Activated naive CD8-positive, alpha-beta T cell (primary cell): Measurements from ENCODE around the gene SLCO2A1.

ENCODE experiments used
- H3K27ac Mint-ChIP-seq: one replicate; pipeline ENCODE4 v1.8.0; 2021; ENCODE audit warnings: mixed read lengths
- H3K27me3 Mint-ChIP-seq: one replicate; pipeline ENCODE4 v1.8.0; 2021; ENCODE audit warnings: mixed read lengths
- H3K36me3 Mint-ChIP-seq: one replicate; pipeline ENCODE4 v1.8.0; 2021; ENCODE audit warnings: mixed read lengths
- H3K4me1 Mint-ChIP-seq: one replicate; pipeline ENCODE4 v1.8.0; 2021; ENCODE audit warnings: low read depth, mixed read lengths
- H3K4me3 Mint-ChIP-seq: one replicate; pipeline ENCODE4 v1.8.0; 2021; ENCODE audit warnings: mild to moderate bottlenecking, mixed read lengths
- H3K9me3 Mint-ChIP-seq: one replicate; pipeline ENCODE4 v1.8.0; 2021; ENCODE audit warnings: low read depth, mixed read lengths

Gene SLCO2A1

DNA sequence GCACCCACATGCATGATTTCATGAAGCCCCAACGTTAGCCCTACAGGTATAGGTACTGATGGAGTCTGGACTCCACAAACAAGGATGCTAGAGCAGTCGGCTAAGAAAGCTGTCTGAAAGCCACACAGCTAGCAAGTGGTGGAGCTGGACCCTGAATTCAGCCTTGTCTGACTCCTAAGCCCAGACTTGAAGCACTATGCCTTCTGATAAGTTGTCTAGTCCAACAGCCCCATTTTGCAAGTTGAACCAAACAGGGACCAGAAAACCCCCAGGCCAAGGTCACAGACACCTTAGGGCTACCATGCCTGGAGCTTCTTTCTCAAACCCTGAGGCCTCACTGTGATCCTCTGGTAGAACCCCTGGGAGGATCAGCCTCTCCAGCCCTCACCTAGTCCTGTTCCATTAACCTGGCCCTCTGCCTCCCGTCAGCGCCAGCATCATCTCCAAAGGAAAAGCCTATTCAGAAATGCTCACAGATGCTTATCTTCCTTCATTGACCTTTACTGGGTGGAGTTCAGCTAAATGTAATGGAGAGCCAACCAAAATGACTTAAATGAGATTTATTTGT lies 1.7 kb upstream of the SLCO2A1 start:
- peaks cover 2% of the 10 kb centered on the region for H3K4me1 Mint-ChIP-seq
- no peak overlapping the region for H3K27ac Mint-ChIP-seq
- H3K9me3 Mint-ChIP-seq, result no peaks in the 10 kb centered on the region
- H3K36me3 Mint-ChIP-seq, result no peaks in the 10 kb centered on the region
- no peak overlapping the region for H3K4me3 Mint-ChIP-seq
- peaks cover 14% of the 10 kb centered on the region for H3K27me3 Mint-ChIP-seq

DNA sequence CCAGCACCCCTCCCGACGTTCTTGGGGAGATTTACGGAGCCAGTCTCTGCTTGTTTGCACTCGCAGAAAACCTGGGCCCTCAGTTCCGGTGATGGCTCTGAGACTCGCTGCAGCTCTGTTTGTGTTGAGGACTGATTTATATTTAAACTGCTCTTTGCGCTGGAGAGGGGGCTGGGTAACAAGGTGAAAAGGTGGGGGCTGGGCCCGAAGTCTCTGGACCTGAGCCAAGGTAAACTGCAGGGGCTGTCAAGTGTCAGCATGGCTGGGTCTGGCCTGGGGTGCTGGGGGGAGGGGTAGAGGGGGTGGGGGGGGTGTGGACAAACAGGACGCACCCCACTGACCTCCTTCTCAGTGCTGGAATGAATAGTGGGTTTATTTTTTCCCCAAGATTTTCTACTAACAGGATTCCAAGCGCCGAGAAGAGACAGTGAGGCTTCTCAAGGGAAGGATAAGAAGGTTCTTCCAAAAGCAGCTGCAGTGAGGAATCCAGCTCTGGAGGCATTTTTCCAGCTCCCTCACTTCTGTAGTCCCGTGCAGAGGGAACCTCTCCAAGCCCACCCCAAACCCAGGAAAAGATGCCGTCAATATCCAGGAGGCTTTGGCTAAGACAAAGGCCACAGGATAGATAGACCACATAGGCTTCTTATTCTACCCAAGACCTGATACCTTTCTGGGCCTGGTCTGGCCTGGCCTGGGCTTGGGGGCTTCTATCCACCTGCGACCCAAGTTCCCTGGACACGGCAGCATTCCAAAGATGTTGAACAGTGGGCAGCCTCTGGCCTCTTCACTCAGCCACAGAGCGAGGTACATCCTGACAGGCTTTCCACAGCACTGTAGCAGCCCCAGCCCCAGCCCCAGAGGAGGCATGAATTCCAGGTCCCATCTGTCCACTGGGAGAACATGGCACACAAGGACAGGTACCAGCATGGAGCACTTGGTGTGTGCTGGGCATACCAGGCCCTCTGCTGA lies 938 bp upstream of the SLCO2A1 start:
- Mint-ChIP-seq H3K27me3 (peaks cover 20% of the 10 kb centered on the region), H3K9me3 (no peaks in the 10 kb centered on the region), H3K36me3 (no peaks in the 10 kb centered on the region), H3K4me1 (peaks cover 2% of the 10 kb centered on the region), H3K27ac (no peak overlapping the region), H3K4me3 (peak overlapping the region; percentile 69)

DNA sequence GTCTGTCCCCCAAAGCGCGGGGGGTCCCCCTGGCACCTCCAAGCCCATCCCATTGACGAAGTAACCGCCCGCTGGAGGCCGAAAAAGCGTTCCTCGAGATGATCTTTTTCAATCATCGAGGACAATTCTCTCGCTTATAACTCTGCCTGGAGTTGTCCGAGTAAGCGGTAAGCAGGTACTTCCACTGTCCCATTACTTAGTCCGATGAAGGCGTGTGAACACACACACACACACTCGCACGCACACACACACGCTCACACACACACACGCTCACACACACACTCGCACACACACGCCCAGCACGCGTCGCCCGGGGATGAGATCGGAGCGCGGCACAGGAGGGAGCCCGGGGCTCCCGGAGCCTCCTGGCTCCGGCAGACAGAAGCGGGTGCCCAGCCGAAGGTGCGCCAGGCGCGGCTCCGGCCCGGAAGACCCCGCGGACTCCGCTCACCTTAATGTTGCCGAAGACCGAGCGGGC lies 430 bp downstream of the SLCO2A1 start:
- Mint-ChIP-seq H3K27ac (no peak overlapping the region), H3K4me3 (peak overlapping the region; percentile 80), H3K4me1 (peaks cover 2% of the 10 kb centered on the region), H3K27me3 (peaks cover 20% of the 10 kb centered on the region), H3K9me3 (no peaks in the 10 kb centered on the region), H3K36me3 (no peaks in the 10 kb centered on the region)

DNA sequence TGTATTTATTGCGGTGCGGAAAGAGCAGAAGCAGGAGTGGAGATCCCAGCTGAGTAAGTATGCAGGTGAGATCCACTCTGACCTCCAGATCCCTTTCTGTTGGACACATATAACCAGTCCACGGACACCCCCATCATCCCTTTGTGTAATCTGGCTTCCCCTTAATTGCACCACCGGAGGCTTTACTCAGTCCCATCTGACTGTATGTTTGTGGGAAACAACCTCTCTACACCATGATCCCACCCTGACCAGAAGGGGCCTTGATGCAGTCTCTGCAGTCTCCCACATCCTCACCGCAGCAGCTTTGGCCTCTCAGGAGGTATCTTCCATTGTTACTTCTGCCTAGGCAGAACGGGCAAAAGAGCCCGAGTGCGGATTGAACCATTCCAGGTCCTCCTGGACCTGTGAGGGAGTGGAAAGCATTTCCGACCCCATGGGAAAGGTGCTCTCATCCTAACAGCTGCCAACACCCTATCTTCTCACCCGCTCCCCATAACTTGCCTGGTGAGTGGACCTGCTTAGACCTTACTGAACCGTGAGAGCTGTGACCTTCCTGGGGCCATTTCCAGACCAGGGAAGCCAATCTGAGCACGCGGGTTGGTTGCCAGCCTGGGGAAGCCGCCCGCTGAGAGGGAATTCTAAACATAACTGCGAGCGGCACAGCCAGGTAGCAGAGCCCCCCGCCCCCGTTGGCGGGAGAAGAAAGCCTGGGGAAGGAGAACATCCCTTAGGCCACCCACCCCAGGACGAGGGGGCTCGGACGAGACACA lies 1.1 kb downstream of the SLCO2A1 start:
- peaks cover 20% of the 10 kb centered on the region for H3K27me3 Mint-ChIP-seq
- H3K4me3 Mint-ChIP-seq, result peak overlapping the region; percentile 30
- H3K4me1 Mint-ChIP-seq, result peaks cover 2% of the 10 kb centered on the region
- H3K9me3 Mint-ChIP-seq, result no peaks in the 10 kb centered on the region
- H3K36me3 Mint-ChIP-seq, result no peaks in the 10 kb centered on the region
- no peak overlapping the region for H3K27ac Mint-ChIP-seq

DNA sequence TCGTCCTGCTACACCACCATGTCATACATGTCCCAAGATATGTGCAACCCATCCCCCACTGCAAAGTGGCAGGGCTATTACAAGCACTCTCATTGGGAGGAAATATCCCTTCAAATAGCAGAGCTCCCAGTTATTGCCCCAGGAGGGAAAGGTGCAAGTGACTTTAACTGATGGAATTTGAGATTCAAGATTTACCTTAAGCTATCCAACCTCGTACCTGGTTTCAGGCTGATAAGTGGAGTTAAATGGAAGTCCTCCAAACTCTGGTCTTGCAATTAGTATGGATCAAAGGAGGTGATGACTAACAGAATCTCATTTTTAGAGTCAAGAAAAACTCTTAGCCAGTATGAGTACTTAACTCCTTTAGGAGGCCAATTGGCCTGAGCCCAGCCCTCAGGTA lies 2.1 kb downstream of the SLCO2A1 start:
- Mint-ChIP-seq H3K27ac (no peak overlapping the region), H3K36me3 (no peaks in the 10 kb centered on the region), H3K9me3 (no peaks in the 10 kb centered on the region), H3K27me3 (peaks cover 16% of the 10 kb centered on the region), H3K4me3 (no peak overlapping the region), H3K4me1 (peaks cover 2% of the 10 kb centered on the region)

DNA sequence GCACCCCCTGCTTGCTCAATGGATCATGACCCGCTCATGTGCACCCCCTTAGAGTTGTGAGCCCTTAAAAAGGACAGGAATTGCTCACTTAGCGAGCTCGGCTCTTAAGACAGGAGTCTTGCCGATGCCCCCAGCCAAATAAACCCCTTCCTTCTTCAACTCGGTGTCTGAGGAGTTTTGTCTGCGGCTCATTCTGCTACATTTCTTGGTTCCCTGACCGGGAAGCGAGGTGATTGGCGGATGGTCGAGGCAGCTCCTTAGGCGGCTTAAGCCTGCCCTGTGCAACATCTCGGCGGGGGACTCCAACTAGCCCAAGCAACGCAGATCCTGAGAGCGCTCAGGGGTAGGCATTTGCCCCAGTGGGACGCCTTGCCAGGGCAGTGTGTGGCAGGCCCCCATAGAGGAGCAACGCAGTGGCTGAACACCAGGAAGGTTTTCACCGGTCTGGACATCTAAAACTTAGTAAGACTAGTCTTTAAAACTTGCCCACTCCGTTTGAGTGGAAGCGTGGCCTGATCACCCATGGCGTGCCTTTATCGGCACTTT lies 9.5 kb downstream of the SLCO2A1 start:
- Mint-ChIP-seq H3K9me3 (no peaks in the 10 kb centered on the region), H3K27ac (no peak overlapping the region), H3K4me1 (no peaks in the 10 kb centered on the region), H3K27me3 (peaks cover 1% of the 10 kb centered on the region), H3K4me3 (no peak overlapping the region), H3K36me3 (no peaks in the 10 kb centered on the region)

DNA sequence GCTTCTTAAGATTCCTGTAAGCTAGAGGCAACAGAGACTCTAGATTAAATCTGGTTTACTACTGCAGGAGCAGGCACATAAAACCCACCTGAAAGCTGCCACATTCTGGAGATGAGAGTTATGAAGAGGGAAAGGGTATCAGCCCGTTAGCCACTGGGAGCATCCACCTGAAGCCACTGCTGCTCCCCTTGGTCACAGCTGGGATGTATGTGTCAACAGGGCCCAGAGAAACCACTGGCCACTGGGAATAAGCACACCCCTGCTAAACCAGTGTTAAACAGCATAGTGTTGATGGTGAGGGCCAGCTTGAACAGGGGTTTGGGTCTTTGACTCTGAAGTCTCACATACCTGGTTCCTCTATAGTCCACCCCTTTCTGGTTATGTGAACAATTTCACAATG lies 10.9 kb downstream of the SLCO2A1 start:
- no peaks in the 10 kb centered on the region for H3K9me3 Mint-ChIP-seq

DNA sequence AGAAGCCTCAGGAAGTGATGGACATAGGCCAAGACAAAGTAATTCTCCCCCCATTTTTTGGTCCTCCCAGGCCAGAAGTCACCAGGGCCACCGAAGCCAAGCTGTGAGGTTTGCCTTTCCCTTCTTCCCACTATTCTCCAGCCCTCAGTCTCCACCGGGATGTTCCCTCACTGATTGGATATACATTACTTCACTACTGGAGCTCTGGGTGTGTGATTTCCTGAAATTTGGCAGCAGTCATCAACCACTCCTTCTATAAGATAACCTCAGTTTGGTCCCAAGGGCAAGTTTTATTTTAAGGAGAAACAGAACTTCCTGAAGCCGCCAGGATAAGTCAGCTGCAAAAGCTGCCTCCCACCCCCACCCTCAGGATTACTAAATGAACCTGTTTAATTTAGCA lies 11.3 kb downstream of the SLCO2A1 start:
- Mint-ChIP-seq H3K9me3 (no peaks in the 10 kb centered on the region), H3K27ac (no peak overlapping the region), H3K36me3 (no peaks in the 10 kb centered on the region)

More for the DNA sequence above, 10.9 kb downstream of the SLCO2A1 start:
- Mint-ChIP-seq H3K27ac (no peak overlapping the region), H3K4me3 (no peak overlapping the region), H3K36me3 (no peaks in the 10 kb centered on the region), H3K4me1 (no peaks in the 10 kb centered on the region), H3K27me3 (peaks cover 1% of the 10 kb centered on the region)

DNA sequence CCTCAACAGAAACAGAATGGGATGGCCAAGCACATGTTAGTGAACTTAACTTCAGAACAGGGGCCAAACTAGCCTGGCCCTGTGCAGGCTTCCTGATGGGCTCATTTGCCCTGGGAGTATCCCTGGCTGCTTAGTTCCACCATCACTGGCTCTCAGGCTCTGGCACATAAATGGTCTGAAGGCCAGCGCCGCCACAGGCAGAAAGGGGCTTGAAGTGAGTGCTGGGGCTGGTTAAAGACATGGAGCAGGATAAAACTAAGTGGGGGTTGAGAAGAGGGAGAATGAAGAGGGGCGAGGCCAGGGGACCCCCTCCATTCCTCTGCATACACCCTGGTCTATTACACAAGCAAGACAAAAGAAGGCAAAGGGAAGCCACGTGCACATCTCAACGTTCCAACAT lies 12.2 kb downstream of the SLCO2A1 start:
- Mint-ChIP-seq H3K9me3 (no peaks in the 10 kb centered on the region), H3K36me3 (no peaks in the 10 kb centered on the region), H3K27ac (no peak overlapping the region), H3K27me3 (peaks cover 3% of the 10 kb centered on the region), H3K4me1 (no peaks in the 10 kb centered on the region), H3K4me3 (no peak overlapping the region)

More for the DNA sequence above, 11.3 kb downstream of the SLCO2A1 start:
- peaks cover 3% of the 10 kb centered on the region for H3K27me3 Mint-ChIP-seq
- H3K4me3 Mint-ChIP-seq, result no peak overlapping the region
- no peaks in the 10 kb centered on the region for H3K4me1 Mint-ChIP-seq

DNA sequence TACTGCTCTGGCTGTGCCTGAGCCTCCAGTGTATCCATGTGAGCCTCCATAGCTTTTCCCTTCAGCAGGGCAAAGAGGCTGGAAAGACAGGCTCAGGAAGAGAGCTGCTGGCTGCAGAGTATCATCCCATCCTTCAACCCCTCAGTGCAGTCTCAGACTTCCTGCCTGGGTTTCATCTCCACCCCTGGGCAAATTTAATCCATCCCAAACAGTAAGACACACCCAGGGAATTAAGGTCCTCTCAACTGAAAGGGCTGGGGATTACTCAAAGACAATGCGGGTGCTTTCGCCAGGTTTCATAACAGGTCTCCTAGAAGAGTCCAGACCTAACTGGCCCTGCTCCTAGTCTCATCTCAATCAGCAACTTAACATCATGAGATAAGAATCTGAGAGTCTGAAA lies 15.5 kb downstream of the SLCO2A1 start:
- H3K36me3 Mint-ChIP-seq, result no peaks in the 10 kb centered on the region
- H3K4me3 Mint-ChIP-seq, result no peak overlapping the region
- peaks cover 4% of the 10 kb centered on the region for H3K27me3 Mint-ChIP-seq
- H3K27ac Mint-ChIP-seq, result no peak overlapping the region
- H3K4me1 Mint-ChIP-seq, result no peaks in the 10 kb centered on the region
- no peaks in the 10 kb centered on the region for H3K9me3 Mint-ChIP-seq

DNA sequence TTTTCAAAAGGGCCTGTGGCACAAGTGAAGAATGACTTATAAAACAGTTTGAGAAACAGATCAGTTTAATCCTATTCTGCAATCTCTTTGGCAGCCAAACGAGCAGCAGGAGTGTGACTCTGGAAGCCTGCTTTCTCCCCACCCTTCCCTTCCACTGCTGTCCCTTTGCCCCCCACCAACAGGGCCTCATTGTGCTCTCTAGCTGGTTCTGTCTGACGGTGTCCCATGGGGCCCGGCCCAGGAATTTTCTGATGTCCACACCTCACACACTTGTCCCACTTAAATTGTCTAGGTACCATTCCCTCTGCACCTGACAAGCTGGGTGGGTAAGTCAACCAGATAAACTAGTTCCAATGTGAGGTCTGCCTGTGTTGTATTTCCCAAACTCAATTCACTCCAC lies 16.4 kb downstream of the SLCO2A1 start:
- H3K27ac Mint-ChIP-seq, result no peak overlapping the region
- H3K9me3 Mint-ChIP-seq, result no peaks in the 10 kb centered on the region
- no peak overlapping the region for H3K4me3 Mint-ChIP-seq
- peaks cover 7% of the 10 kb centered on the region for H3K27me3 Mint-ChIP-seq
- H3K36me3 Mint-ChIP-seq, result no peaks in the 10 kb centered on the region
- no peaks in the 10 kb centered on the region for H3K4me1 Mint-ChIP-seq

DNA sequence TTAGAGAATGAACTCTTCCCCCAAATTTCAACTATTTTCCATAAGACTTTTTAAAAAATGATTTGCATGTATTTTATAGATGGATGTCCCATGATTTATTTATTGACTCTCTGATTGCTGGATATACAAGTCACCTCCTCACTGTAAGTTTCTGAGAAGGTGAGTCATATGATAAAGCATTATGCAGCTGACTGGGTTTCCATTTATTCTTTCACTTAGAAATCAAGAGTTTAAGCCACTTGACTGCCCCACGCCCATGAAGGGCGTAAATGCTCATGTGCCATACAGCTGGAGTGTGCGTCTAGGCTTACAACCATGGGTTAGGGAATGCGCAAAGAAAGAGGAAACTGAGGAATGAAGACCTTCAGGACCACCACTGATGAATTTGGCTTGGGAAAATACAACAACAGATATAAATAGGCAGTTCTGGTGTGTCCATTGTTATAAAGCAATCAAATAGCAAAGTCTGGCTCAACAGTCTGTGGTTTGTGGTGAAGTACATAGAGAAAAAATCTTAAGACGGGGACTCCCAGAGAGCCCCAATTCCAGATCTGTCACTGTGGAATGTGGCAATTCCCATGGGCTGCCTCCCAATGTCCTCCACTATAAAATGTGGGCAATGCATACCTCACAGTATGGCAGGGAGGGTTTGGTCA lies 20.3 kb downstream of the SLCO2A1 start:
- no peaks in the 10 kb centered on the region for H3K36me3 Mint-ChIP-seq
- no peaks in the 10 kb centered on the region for H3K4me1 Mint-ChIP-seq
- H3K27ac Mint-ChIP-seq, result no peak overlapping the region
- H3K4me3 Mint-ChIP-seq, result no peak overlapping the region
- H3K9me3 Mint-ChIP-seq, result no peaks in the 10 kb centered on the region
- H3K27me3 Mint-ChIP-seq, result peaks cover 8% of the 10 kb centered on the region

DNA sequence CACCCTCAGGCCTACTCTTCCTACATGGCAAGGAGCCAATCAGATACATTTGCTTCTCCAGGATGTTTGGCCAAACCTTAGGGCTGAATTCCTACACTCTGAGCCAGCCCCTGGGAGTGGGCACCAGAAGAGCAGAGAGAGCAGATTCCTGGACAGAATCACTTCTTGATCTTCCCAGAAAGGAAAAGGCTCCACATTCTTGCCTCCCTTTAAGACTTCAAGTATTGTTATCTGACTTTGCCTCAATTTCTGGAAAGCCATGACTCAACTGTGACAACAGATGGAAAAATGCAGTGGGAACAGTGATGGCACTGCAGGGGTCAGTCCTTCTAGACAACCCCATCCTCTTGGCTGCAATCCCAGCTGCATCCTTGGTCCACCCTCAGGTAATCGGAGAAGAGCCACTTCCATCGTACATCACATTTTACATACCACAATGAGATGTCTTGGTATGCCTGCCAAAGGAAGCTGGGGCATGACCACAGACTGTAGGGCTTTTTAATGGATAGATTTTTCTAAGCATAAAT lies 21.0 kb downstream of the SLCO2A1 start:
- Mint-ChIP-seq H3K27me3 (peaks cover 8% of the 10 kb centered on the region), H3K4me1 (no peaks in the 10 kb centered on the region), H3K36me3 (no peaks in the 10 kb centered on the region), H3K4me3 (no peak overlapping the region), H3K9me3 (no peaks in the 10 kb centered on the region), H3K27ac (no peak overlapping the region)

DNA sequence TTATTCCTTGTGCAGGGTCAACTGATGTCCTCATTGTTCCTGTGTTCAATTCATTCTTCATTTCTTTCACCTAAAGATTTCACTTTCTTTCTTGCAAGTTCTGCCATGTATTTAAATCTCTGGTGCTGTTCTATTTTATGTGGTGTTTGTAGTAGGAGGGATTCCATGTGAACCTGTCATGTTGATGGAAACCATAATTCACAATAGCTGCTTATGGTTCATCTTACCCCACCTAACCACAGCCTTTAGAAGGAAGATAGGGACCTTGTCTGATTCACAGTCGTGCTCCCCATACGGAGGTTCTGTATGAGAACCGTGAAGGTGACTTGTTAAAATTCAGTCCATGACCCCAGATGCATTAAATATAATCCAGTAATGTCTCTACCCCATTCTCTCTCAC lies 21.9 kb downstream of the SLCO2A1 start:
- Mint-ChIP-seq H3K9me3 (no peaks in the 10 kb centered on the region), H3K36me3 (no peaks in the 10 kb centered on the region), H3K4me1 (no peaks in the 10 kb centered on the region), H3K27ac (no peak overlapping the region), H3K27me3 (peaks cover 7% of the 10 kb centered on the region), H3K4me3 (no peak overlapping the region)
